Ovary (tissue), 9 donors: Measurements from ENCODE around the gene P2RY6. TPM values are rescaled to one million over a fixed set of nuclear protein-coding genes. Genes with fewer than 3 reads are reported as not detected.

Experiments
- DNase-seq, 5 donors: peaks; one replicate each; pipeline ENCODE4 v3.0.0-alpha.2; 2019 to 2020
- H3K27ac ChIP-seq, 2 donors: fragments of 200-600 bp; one replicate each; pipeline versions ENCODE4 v1.5.1 to v1.8.0; 2019 to 2022
- H3K27me3 ChIP-seq: fragments of 200-600 bp; one replicate; pipeline ENCODE4 v1.8.0; 2022
- H3K36me3 ChIP-seq: fragments of 200-600 bp; sonication (generic); one replicate; pipeline ENCODE4 v1.5.1; 2019
- H3K4me1 ChIP-seq: one replicate; pipeline ENCODE4 v1.8.1; 2013; ENCODE audit warnings: mild to moderate bottlenecking, moderate library complexity; ENCODE audit not compliant: insufficient read depth
- H3K4me3 ChIP-seq: fragments of 200-600 bp; sonication (generic); one replicate; pipeline ENCODE4 v1.5.1; 2017
- H3K9me3 ChIP-seq, 2 donors: fragments of 200-600 bp in 1 of 2; sonication (generic) in 1 of 2; one replicate each; pipeline versions ENCODE4 v1.5.1 to v1.8.1; 2013 to 2019; ENCODE audit warnings: mild to moderate bottlenecking in 1 of 2, moderate library complexity in 1 of 2
- CTCF ChIP-seq, 3 donors: fragments of 450-650 bp in 2 of 3; fragments of 200-600 bp in 1 of 3; IDR thresholded peaks; one replicate each; pipeline versions ENCODE4 v1.5.1 to v1.8.0; 2016 to 2022; ENCODE audit warnings: antibody characterized with exemption in 3 of 3, mild to moderate bottlenecking in 1 of 3
- EP300 ChIP-seq: sonication (generic); formaldehyde crosslinking; IDR thresholded peaks from one replicate; pipeline ENCODE4 v1.6.1; 2017; ENCODE audit warnings: antibody characterized with exemption
- POLR2A ChIP-seq: fragments of 450-650 bp; IDR thresholded peaks from one replicate; pipeline ENCODE4 v1.6.1; 2017; ENCODE audit warnings: antibody characterized with exemption, mild to moderate bottlenecking, moderate library complexity
- WGBS, 3 donors: extraction: QIAGEN DNeasy Blood & Tissue Kit in 1 of 3; methylation state at CpG; one replicate each; pipeline versions ENCODE4 v1.1.5 to v1.1.7; 2013 to 2017; 5-methylcytosine and 5-hydroxymethylcytosine counted together
- intact Hi-C, 4 donors: fragments of 100-400 bp; cut with DNase I; formaldehyde crosslinking; loops; one replicate each; pipeline versions ENCODE4 v1.11.0 to v1.15.1; 2022 to 2023
- polyA plus RNA-seq, 2 donors: library from polyadenylated mRNA; stranded (reverse); fragments of 200-250 nt in 1 of 2; fragments of 350-450 nt in 1 of 2; fragmentation: Illumina TruSeq in 1 of 2; extraction: RNeasy Lipid Tissue Mini Kit (QIAGEN cat#74804) in 1 of 2; gene quantifications; one replicate each; pipeline ENCODE4 v1.2.3, GENCODE V29; 2013 to 2014
- total RNA-seq, 7 donors: library from RNA; depleted of rRNA in 2 of 7; stranded (reverse); fragments of >200 nt in 2 of 7; fragmentation: NEBNext Ultra II Directional in 3 of 7; extraction: Animal tissue kit (Norgen Biotek cat#: 25700) in 3 of 7; gene quantifications; one replicate each; pipeline versions ENCODE4 v1.1.0 to v1.2.4, GENCODE V29; 2016 to 2023
- donor health status: DM: no; HTN: no; CAD: no; lungs with moderate emphysema.
- donor health status: DM: no; HTN: no; CAD: no.
- donor health status: Bipolar disorder and iron deficiency.
- donor health status: DM: yes; HTN: yes; CAD: no.
- donor health status: DM: no; HTN: no; CAD: no.
- donor health status: DM: yes; HTN: yes; CAD: no.

Gene P2RY6
- total and polyA plus RNA-seq, 9 donors: 0.23 to 1.4 (median 0.66) TPM; not detected in 1

GRCh38 chr11:73330569-73331093 is 58.5 kb downstream of the P2RY6 start:
- WGBS, 3 donors: 47 to 67% (median 53%) methylated on average over 3 of the region's 3 CpGs
- peaks cover 36% of the 10 kb centered on the region for H3K4me1 ChIP-seq
- H3K27me3 ChIP-seq: no peaks in the 10 kb centered on the region
- H3K9me3 ChIP-seq: no peaks in the 10 kb centered on the region
- peak overlapping the region; percentile 47 to 58 for H3K27ac ChIP-seq
- H3K4me3 ChIP-seq: no peak overlapping the region
- DNase-seq: no peak
- H3K36me3 ChIP-seq: no peaks in the 10 kb centered on the region
- TF ChIP-seq POLR2A: no peak
- no peak for TF ChIP-seq EP300
- TF ChIP-seq CTCF (IDR thresholded peaks at IDR 0.05): no peak
- intact Hi-C loops: loop anchor here in 2 of 4 donors (10.0 kb wide), 2 partner anchors 496 to 1414 kb away; partner anchors contain the start of gene RNF169 (in 1 of the 2)

GRCh38 chr11:73331138-73331916 is 59.2 kb downstream of the P2RY6 start:
- no peaks in the 10 kb centered on the region for H3K27me3 ChIP-seq
- H3K36me3 ChIP-seq: no peaks in the 10 kb centered on the region
- no peak overlapping the region for H3K4me3 ChIP-seq
- peak in 4 of 5 donors; percentile 64 to 78 (median 76) for DNase-seq
- no peaks in the 10 kb centered on the region for H3K9me3 ChIP-seq
- no peak for TF ChIP-seq CTCF (IDR thresholded peaks at IDR 0.05)
- TF ChIP-seq EP300: no peak
- no peak for TF ChIP-seq POLR2A
- WGBS, 3 donors: 14 to 25% (median 18%) methylated on average over 4 of the region's 4 CpGs
- peaks cover 36% of the 10 kb centered on the region for H3K4me1 ChIP-seq
- peak overlapping the region; percentile 47 to 58 for H3K27ac ChIP-seq
- intact Hi-C loops: loop anchor here in 2 of 4 donors (10.0 kb wide), 2 partner anchors 497 to 1413 kb away; partner anchors contain the start of gene RNF169 (in 1 of the 2)

GRCh38 chr11:73333173-73333572 is 61.0 kb downstream of the P2RY6 start:
- WGBS, 3 donors: 88 to 91% (median 90%) methylated on average over 11 of the region's 11 CpGs
- intact Hi-C loops: loop anchor here in 2 of 4 donors (10.0 kb wide), 2 partner anchors 498 to 1412 kb away; partner anchors contain the start of gene RNF169 (in 1 of the 2)
- no peaks in the 10 kb centered on the region for H3K27me3 ChIP-seq
- no peaks in the 10 kb centered on the region for H3K9me3 ChIP-seq
- H3K27ac ChIP-seq: peak overlapping the region in 1 of 2 donors; percentile 62
- DNase-seq: no peak
- no peak for TF ChIP-seq POLR2A
- no peak for TF ChIP-seq EP300
- no peak for TF ChIP-seq CTCF (IDR thresholded peaks at IDR 0.05)
- H3K4me1 ChIP-seq: peaks cover 38% of the 10 kb centered on the region
- H3K36me3 ChIP-seq: no peaks in the 10 kb centered on the region
- H3K4me3 ChIP-seq: no peak overlapping the region

GRCh38 chr11:73333640-73334383 is 61.7 kb downstream of the P2RY6 start:
- peaks cover 38% of the 10 kb centered on the region for H3K4me1 ChIP-seq
- no peak for DNase-seq
- H3K27me3 ChIP-seq: no peaks in the 10 kb centered on the region
- TF ChIP-seq EP300 (no peak), CTCF (IDR thresholded peaks at IDR 0.05) (no peak), POLR2A (no peak)
- no peak overlapping the region for H3K4me3 ChIP-seq
- H3K9me3 ChIP-seq: no peaks in the 10 kb centered on the region
- H3K27ac ChIP-seq: peak overlapping the region; percentile 62 to 68
- intact Hi-C loops: loop anchor here in 3 of 4 donors (2.0 to 10.0 kb wide), 3 partner anchors 27 to 1411 kb away; partner anchors contain the start of gene RNF169 (in 1 of the 3)
- H3K36me3 ChIP-seq: no peaks in the 10 kb centered on the region
- 61 to 75% (median 72%) methylated on average over 4 of the region's 4 CpGs for WGBS, 3 donors
